ENCODE measurements around the gene SEC22C. TPM values are rescaled to one million over a fixed set of nuclear protein-coding genes. Genes with fewer than 3 reads are reported as not detected.

The SEC22C gene
- polyA plus RNA-seq, 1 donor (not counting 4 experiments of a cell fraction or from before 2014, with no cell fraction given), result 58.4 TPM

GRCh38 chr3:42537350-42537749 is 44.4 kb downstream of the SEC22C start:
- Histone ChIP-seq H3K9me1 (ENCODE audit: control insufficient read depth, extremely low read depth, insufficient read depth, low read length) (no peaks in the 10 kb centered on the region), H3K9me3 (ENCODE audit: control insufficient read depth, low read depth, low read length) (no peaks in the 10 kb centered on the region), H3K79me2 (ENCODE audit: control insufficient read depth, insufficient read depth, low read length) (no peaks in the 10 kb centered on the region), H4K20me1 (ENCODE audit: control insufficient read depth, extremely low read depth, insufficient read depth, low read length) (no peaks in the 10 kb centered on the region), H3K4me3 (ENCODE audit: control insufficient read depth in 2 of 3, extremely low read depth in 1 of 3, insufficient read depth in 2 of 3, low read depth in 1 of 3, low read length in 3 of 3) (no peak overlapping the region), H3K36me3 (ENCODE audit: control insufficient read depth in 2 of 2, extremely low read depth in 1 of 2, insufficient read depth in 2 of 2, low read length in 2 of 2) (no peaks in the 10 kb centered on the region), H3K9ac (ENCODE audit: control insufficient read depth, extremely low read depth, insufficient read depth, low read length) (no peak overlapping the region), H2AFZ (ENCODE audit: control insufficient read depth, low read length) (no peak overlapping the region), H3K27me3 (ENCODE audit: control insufficient read depth, extremely low read depth, insufficient read depth, low read length) (no peaks in the 10 kb centered on the region), H3K4me1 (ENCODE audit: control insufficient read depth, extremely low read depth, insufficient read depth, low read length) (peaks cover 5% of the 10 kb centered on the region), H3K4me2 (ENCODE audit: control insufficient read depth, extremely low read depth, insufficient read depth, low read depth, low read length) (no peak overlapping the region), H3K27ac (ENCODE audit: control insufficient read depth, insufficient read depth, low read length) (no peak overlapping the region)
- DNase-seq (ENCODE audit: low read depth, low spot score) (no peak), FAIRE-seq (no peak)
- TF ChIP-seq EZH2 (IDR thresholded peaks at IDR 0.05; ENCODE audit: low read length) (no peak), CTCF (optimal IDR thresholded peaks at IDR 0.05 in 1 of 3, IDR thresholded peaks at IDR 0.05 in 1 of 3, conservative IDR thresholded peaks at IDR 0.05 in 1 of 3; ENCODE audit: extremely low read depth in 1 of 3, insufficient read depth in 2 of 3, low read length in 3 of 3) (no peak)
- dilution Hi-C loops (cut with MboI; ENCODE audit: extremely low pct_ligation_motif_present, low sequenced_read_pairs), result no loop called here

- no peak overlapping the region for H3K9ac ChIP-seq (ENCODE audit: control insufficient read depth, extremely low read depth, insufficient read depth, low read length)
- peak; percentile 29 for FAIRE-seq
- TF ChIP-seq EZH2 (IDR thresholded peaks at IDR 0.05; ENCODE audit: low read length) (no peak), CTCF (optimal IDR thresholded peaks at IDR 0.05 in 1 of 3, IDR thresholded peaks at IDR 0.05 in 1 of 3, conservative IDR thresholded peaks at IDR 0.05 in 1 of 3; ENCODE audit: extremely low read depth in 1 of 3, insufficient read depth in 2 of 3, low read length in 3 of 3) (peak; percentile 58 to 67 (median 65))
- DNase-seq (ENCODE audit: low read depth, low spot score), result no peak
- dilution Hi-C loops (cut with MboI; ENCODE audit: extremely low pct_ligation_motif_present, low sequenced_read_pairs), result no loop called here
- no peaks in the 10 kb centered on the region for H3K79me2 ChIP-seq (ENCODE audit: control insufficient read depth, insufficient read depth, low read length)
- H3K27ac ChIP-seq (ENCODE audit: control insufficient read depth, insufficient read depth, low read length), result no peak overlapping the region
- H4K20me1 ChIP-seq (ENCODE audit: control insufficient read depth, extremely low read depth, insufficient read depth, low read length), result no peaks in the 10 kb centered on the region
- no peaks in the 10 kb centered on the region for H3K27me3 ChIP-seq (ENCODE audit: control insufficient read depth, extremely low read depth, insufficient read depth, low read length)
- H3K4me1 ChIP-seq (ENCODE audit: control insufficient read depth, extremely low read depth, insufficient read depth, low read length), result peaks cover 5% of the 10 kb centered on the region
- no peak overlapping the region for H2AFZ ChIP-seq (ENCODE audit: control insufficient read depth, low read length)
- H3K9me1 ChIP-seq (ENCODE audit: control insufficient read depth, extremely low read depth, insufficient read depth, low read length), result no peaks in the 10 kb centered on the region
- H3K4me3 ChIP-seq (ENCODE audit: control insufficient read depth in 2 of 3, extremely low read depth in 1 of 3, insufficient read depth in 2 of 3, low read depth in 1 of 3, low read length in 3 of 3), result no peak overlapping the region
- H3K36me3 ChIP-seq (ENCODE audit: control insufficient read depth in 2 of 2, extremely low read depth in 1 of 2, insufficient read depth in 2 of 2, low read length in 2 of 2), result no peaks in the 10 kb centered on the region
- no peaks in the 10 kb centered on the region for H3K9me3 ChIP-seq (ENCODE audit: control insufficient read depth, low read depth, low read length)
- no peak overlapping the region for H3K4me2 ChIP-seq (ENCODE audit: control insufficient read depth, extremely low read depth, insufficient read depth, low read depth, low read length)
Measured at GRCh38 chr3:42535981-42536784, 45.6 kb downstream of the SEC22C start.

All from keratinocyte (primary cell).